ENCODE results near the gene RAB12. TPM values are rescaled to one million over a fixed set of nuclear protein-coding genes. Genes with fewer than 3 reads are reported as not detected.

Gene RAB12
- total RNA-seq, 1 donor from 2014 or later: 41.4 TPM

GRCh38 chr18:8654503-8655451, 45.5 kb downstream of the RAB12 start:
- Histone ChIP-seq H3F3A (ENCODE audit: low read depth) (no peaks in the 10 kb centered on the region), H3K9me3 (ENCODE audit: low read depth) (no peaks in the 10 kb centered on the region), H3K4me1 (no peaks in the 10 kb centered on the region), H3K4me2 (no peak overlapping the region), H3K9ac (no peak overlapping the region), H3K36me3 (no peaks in the 10 kb centered on the region), H3K79me2 (ENCODE audit: low read depth) (no peaks in the 10 kb centered on the region), H2AFZ (replicated peaks) (no peak overlapping the region), H3K4me3 (no peak overlapping the region), H4K20me1 (ENCODE audit: low read depth) (no peaks in the 10 kb centered on the region), H3K27me3 (no peaks in the 10 kb centered on the region), H3K27ac (no peak overlapping the region)
- no peak for DNase-seq (ENCODE audit: low spot score)
- Mint-ChIP-seq H3K9me3 (peaks cover 18% of the 10 kb centered on the region), H3K4me3 (peak overlapping the region; percentile 29), H3K36me3 (no peaks in the 10 kb centered on the region), H3K27ac (no peak overlapping the region), H3K27me3 (ENCODE audit: insufficient read depth, low read depth) (peaks cover 12% of the 10 kb centered on the region), H3K4me1 (peaks cover 40% of the 10 kb centered on the region)
- TF ChIP-seq CTCF (IDR thresholded peaks at IDR 0.05): peak; percentile 75
- TF ChIP-seq EZH2 (IDR thresholded peaks at IDR 0.05): no peak

GRCh38 chr18:8656232-8656631, 47.0 kb downstream of the RAB12 start:
- Mint-ChIP-seq H3K9me3 (peaks cover 3% of the 10 kb centered on the region), H3K4me1 (peaks cover 51% of the 10 kb centered on the region), H3K27ac (no peak overlapping the region), H3K27me3 (ENCODE audit: insufficient read depth, low read depth) (peaks cover 7% of the 10 kb centered on the region), H3K4me3 (no peak overlapping the region), H3K36me3 (no peaks in the 10 kb centered on the region)
- no peaks in the 10 kb centered on the region for H4K20me1 ChIP-seq (ENCODE audit: low read depth)
- no peak for DNase-seq (ENCODE audit: low spot score)
- no peak overlapping the region for H2AFZ ChIP-seq (replicated peaks)
- no peak overlapping the region for H3K4me3 ChIP-seq
- no peaks in the 10 kb centered on the region for H3K27me3 ChIP-seq
- no peaks in the 10 kb centered on the region for H3K9me3 ChIP-seq (ENCODE audit: low read depth)
- no peak for TF ChIP-seq EZH2phosphoT487 (IDR thresholded peaks at IDR 0.05)
- TF ChIP-seq CTCF (IDR thresholded peaks at IDR 0.05): no peak
- TF ChIP-seq EZH2 (IDR thresholded peaks at IDR 0.05): no peak
- H3K9ac ChIP-seq: no peak overlapping the region
- peaks cover 7% of the 10 kb centered on the region for H3K4me1 ChIP-seq
- H3K36me3 ChIP-seq: no peaks in the 10 kb centered on the region
- H3K4me2 ChIP-seq: no peak overlapping the region
- peaks cover 8% of the 10 kb centered on the region for H3F3A ChIP-seq (ENCODE audit: low read depth)
- no peak overlapping the region for H3K27ac ChIP-seq
- no peaks in the 10 kb centered on the region for H3K79me2 ChIP-seq (ENCODE audit: low read depth)

- Mint-ChIP-seq H3K27ac (peak overlapping the region; percentile 79), H3K4me3 (no peak overlapping the region), H3K9me3 (no peaks in the 10 kb centered on the region), H3K36me3 (no peaks in the 10 kb centered on the region), H3K4me1 (peaks cover 61% of the 10 kb centered on the region), H3K27me3 (ENCODE audit: insufficient read depth, low read depth) (peaks cover 10% of the 10 kb centered on the region)
- no peak overlapping the region for H3K4me2 ChIP-seq
- no peak overlapping the region for H3K9ac ChIP-seq
- peaks cover 18% of the 10 kb centered on the region for H3F3A ChIP-seq (ENCODE audit: low read depth)
- H3K27me3 ChIP-seq: no peaks in the 10 kb centered on the region
- no peaks in the 10 kb centered on the region for H3K79me2 ChIP-seq (ENCODE audit: low read depth)
- no peak overlapping the region for H3K4me3 ChIP-seq
- DNase-seq (ENCODE audit: low spot score): no peak
- no peak overlapping the region for H2AFZ ChIP-seq (replicated peaks)
- H3K36me3 ChIP-seq: no peaks in the 10 kb centered on the region
- H3K9me3 ChIP-seq (ENCODE audit: low read depth): no peaks in the 10 kb centered on the region
- TF ChIP-seq EZH2phosphoT487 (IDR thresholded peaks at IDR 0.05) (no peak), EZH2 (IDR thresholded peaks at IDR 0.05) (no peak), CTCF (IDR thresholded peaks at IDR 0.05) (no peak)
- no peak overlapping the region for H3K27ac ChIP-seq
- H4K20me1 ChIP-seq (ENCODE audit: low read depth): no peaks in the 10 kb centered on the region
- peaks cover 16% of the 10 kb centered on the region for H3K4me1 ChIP-seq
These were observed 48.0 kb downstream of the RAB12 start for GRCh38 chr18:8657050-8657820.

All from neural progenitor cell (in vitro differentiated cells).